ENCODE results near the gene FREM3. TPM values are rescaled to one million over a fixed set of nuclear protein-coding genes. Genes with fewer than 3 reads are reported as not detected.

The FREM3 gene
- polyA plus RNA-seq, 10 donors, result 0.09 to 0.44 (median 0.22) TPM

DNA sequence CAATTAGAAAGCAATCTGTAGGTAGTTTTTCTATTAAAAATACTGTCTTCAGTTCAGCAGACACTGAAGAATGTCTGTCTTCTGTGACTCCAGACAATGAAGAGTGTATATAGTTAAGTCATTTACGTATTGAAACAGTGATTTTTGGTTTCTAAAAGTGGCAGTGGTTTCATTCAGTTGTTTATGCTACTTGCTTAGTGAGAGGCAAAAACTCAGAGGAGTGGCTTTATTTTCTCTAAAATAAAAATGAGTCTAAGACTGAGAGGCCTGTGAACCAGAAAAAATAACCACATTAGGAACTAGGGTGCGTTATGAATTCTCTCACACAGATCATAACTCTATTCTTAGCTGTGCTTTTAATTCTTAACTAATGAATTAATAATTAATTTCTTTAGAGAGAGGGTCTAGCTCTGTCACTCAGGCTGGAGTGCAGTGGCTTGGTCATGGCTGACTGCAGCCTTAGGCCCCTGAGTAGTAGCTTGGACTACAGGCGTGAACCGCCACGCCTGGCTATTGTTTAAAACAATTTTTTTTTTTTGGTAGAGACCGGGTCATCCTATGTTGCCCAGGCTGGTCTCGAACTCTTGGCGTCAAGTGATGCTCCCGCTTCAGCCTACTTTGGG lies 31.4 kb downstream of the FREM3 start:
- DNase-seq, result no peak

DNA sequence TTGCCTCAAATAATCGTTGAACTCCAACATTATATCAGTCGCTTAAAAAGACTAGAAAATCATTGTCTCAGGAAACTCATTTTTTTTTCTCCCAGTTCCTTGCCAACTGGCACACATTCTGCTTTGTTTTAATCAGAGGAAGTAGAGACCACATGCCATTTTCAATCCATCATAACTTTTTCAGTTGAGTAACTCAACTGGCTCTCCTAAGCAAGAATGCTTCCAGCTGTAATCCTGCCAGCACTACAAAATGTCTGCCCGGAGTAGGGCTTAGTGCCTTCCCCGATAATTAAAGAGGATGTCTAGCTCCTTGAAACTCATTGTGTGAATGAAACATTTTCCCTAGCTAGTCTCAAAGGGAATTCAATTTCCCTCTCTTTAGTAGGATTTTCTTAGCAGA lies 33.0 kb downstream of the FREM3 start:
- DNase-seq, result peak; percentile 62 to 89 (median 84)

DNA sequence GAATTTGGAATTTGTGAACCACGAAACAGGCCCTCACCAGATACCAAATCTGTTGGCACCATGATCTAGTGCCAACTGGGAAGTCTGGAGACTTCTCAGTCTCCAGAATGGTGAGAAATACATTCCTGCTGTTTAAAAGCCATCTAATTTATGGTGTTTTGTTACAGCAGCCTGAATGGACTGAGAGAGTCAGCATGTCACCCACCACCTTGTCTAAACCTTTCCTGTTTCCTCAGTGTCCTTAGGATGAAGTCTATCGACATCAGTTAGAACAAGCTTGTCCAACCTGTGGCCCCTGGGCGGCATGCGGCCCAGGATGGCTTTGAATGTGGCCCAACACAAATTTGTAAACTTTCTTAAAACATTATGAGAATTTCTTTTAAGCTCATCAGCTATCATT lies 42.1 kb downstream of the FREM3 start:
- no peak for DNase-seq

DNA sequence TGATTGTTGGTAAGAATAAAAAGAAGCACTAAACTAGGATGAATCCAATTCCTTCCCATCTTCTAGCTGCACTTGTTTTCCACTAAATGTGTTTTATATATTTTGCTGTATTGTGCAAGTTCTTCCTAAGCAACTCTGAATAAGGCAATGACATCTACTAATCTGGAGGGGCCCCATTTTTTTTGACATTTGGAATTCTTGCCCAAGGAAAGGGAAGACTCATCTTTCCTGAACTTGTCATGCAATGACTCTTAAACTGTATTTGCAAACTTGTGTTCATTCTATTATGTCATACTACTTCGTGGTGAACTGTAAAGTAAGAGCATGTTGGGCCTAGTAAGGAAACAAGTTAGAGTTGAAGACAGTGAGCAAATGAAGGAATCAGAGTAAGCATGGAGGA lies 45.9 kb downstream of the FREM3 start:
- DNase-seq, result no peak

DNA sequence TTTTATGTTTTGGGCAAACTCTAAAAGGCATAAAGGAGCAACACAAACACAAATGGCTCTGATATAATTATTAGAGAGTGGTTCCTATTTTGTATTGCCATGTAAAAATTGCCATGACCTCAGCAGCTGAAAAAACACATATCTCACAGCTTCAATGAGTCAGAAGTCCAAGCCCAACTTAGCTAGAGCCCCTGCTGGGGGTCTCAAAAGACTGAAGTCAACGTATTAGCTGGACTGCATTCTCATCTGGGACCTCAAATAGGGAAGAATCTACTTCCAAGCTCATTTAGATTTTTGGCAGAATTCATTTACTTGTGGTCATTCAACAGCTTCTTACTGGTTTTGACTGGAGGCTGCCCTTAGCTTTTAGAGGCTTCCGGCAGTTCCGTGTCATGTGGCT lies 47.4 kb downstream of the FREM3 start:
- DNase-seq, result no peak

DNA sequence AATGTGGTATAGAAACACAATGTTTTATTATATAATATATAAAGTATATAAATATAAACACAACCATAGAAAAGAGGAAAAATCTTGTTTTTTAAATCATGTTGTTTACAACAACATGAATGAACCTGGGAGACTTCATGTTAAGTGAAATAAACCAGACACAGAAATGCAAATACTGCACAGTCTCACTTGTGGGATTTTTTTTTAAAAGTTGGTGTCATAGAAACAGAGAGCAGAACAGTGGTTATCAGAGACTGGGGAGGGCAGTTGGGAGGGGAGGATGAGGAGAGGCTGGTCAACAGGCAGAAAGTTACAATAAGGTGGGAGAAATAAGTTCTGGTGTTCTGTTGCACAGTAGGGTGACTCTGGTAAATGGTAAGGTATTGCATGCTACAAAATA lies 57.1 kb downstream of the FREM3 start:
- DNase-seq, result no peak

DNA sequence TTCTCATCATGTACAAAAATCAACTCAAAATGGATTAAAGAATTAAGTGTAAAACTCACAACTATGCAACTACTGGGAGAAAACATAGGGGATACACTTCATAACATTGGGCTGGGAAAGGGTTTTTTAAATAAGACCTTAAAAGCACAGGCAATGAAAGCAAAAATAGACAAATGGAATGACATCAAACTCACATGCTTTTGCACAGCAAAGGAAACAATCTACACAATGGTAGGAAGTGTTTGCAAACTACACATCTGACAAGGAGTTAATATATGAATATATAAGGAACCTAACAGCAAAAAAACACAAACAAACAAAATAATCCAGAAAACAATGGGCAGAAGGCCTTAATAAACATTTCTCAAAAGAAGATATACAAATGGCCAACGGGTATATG lies 57.9 kb downstream of the FREM3 start:
- no peak for DNase-seq

DNA sequence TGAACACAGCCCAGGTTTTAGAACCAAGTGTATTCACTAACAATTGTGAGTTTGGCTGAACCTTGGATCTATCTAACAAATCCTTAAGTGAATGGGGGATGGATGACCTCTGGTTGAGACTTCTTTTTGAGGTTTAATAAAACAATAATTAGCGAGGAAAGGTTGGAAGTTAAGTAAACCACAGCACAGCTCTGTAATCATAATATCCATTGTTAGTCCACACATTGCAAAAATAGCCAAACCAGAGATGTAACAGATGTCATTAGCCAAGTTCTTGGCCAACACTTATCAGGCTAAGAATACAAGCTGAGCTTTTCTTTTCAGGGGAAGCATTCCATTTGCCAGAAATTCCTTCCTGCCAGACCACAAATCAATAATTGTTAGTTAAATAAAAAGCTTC lies 59.1 kb downstream of the FREM3 start:
- peak in 1 of 3 donors; percentile 28 for DNase-seq

DNA sequence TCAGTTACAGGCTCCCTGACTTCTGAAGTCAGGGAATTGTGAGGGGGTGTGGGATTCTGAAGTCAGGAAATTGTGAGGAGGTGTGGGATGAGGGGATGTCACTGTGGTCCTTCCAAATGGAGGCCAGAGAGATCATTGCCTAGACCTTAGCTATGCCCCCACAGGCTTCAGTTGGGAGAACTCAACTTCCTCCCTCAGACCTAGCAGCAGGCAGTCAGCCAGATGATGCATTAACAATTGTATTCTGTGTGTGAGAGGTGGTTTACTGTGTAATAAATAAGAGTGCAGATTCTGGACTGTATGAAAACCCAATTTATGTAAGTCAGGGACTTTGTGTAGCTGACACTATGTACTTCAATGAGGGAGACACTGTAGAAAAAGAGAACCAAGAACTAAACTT lies 65.7 kb downstream of the FREM3 start:
- peak in 1 of 3 donors; percentile 24 for DNase-seq

DNA sequence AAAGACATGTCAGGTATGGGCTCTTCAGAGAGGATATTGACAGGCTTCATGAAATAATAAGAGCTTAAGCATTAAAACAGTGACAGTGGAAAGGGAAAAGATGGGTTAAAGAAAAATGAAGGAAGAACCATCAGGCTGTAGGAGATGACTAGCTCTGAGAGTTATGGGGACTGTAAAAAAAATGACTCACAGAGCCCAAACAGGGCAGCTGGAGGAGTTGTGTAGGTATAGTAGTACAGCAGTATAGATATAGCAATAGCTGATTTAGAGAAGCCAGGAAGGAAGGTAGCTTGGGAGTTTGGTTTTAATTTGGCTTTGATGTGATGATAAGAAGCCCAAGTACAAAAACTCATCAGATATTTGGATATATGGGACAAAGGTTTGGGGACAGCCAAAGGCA lies 66.6 kb downstream of the FREM3 start:
- DNase-seq, result no peak

DNA sequence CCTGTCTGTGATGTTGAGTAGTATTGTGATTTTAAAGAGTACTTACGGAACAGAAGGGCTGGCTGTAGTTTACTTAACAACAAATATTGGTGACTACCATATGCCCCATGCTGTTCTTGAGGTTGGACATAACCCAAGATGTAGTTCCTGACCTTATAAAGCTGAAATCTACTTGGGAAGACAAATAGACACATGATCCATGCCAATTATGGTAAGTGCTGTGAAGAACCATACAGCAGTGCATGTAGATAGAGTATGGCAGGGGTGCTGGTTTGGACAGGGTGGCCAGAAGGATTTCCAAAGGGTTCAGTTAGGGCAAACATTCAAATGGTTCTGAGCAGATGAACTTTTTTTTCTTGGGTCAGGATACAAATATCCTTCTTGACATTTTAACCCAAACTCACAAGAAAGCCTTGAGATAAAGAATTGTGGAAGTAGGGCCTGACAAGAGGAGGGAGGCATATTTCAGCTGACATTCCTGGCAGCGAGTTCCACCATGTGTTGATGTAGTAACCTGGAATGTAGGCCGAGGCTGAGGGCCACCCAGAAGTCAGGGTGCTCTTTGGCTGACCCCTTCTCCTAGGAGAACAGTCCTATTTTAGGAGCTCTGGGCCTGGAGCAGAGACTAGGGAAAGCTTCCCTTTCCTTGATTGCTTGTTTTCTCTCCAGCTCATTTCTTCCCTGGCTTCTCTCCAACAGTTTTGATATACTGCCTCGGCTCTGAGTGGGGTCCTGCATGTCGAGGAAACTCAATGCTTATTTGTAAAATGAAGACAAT lies 74.2 kb downstream of the FREM3 start:
- peak; percentile 91 to 95 (median 92) for DNase-seq

DNA sequence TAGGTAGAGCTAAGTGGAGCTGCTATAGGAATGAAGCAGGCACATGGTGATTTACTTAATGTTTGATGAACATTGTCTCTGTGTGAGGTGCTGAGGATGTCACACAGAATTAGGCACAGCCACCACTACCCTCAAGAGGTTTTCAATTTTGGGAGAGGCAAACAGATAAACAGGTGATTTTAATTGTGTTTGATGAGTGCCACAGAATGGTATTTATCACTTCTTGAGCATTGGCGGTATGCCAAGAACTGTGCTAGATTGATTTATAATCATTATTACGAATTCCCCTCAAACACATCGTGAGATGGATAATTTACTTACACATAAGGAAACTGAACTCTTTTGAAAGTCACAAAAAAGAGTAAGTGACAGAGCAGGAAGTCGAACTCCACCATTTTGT lies 74.8 kb downstream of the FREM3 start:
- DNase-seq, result no peak

DNA sequence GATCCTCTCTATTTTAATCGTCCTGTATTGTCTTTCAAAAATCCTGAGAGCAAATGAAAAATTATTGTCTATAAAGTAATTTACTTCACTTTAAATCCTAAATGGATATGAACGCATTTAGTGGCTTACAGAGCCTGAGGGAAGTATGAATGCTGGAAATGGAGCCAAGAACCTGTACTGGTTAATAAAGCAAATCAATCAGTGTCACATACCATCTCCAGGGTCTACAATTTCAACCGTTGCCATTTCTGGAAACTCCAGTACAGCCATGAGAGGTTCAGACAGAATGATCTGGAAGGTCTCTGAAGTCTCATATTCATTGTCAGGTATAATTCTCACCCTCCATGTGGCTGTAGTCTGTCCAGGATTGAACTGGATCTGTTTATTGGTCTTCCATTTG lies 76.6 kb downstream of the FREM3 start:
- DNase-seq, result peak in 2 of 3 donors; percentile 17 to 47

DNA sequence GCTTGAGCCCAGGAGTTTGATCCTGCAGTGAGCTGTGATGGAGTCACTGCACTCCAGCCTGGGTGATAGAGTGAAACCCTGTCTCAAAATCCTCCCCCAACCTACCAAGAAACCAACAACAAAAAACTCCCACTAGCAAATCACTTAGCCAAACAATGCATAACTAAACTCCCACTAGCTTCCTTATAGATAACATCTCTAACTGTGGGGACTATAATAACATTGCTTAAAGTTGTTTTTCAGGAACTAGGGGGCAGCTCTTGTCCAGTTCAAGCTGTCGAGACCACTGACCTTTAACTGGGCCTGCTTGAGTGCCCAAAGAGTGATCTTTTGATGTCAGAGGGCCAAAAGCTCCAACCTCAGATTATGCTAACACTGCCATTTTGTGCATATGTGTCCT lies 81.7 kb downstream of the FREM3 start:
- DNase-seq, result no peak

DNA sequence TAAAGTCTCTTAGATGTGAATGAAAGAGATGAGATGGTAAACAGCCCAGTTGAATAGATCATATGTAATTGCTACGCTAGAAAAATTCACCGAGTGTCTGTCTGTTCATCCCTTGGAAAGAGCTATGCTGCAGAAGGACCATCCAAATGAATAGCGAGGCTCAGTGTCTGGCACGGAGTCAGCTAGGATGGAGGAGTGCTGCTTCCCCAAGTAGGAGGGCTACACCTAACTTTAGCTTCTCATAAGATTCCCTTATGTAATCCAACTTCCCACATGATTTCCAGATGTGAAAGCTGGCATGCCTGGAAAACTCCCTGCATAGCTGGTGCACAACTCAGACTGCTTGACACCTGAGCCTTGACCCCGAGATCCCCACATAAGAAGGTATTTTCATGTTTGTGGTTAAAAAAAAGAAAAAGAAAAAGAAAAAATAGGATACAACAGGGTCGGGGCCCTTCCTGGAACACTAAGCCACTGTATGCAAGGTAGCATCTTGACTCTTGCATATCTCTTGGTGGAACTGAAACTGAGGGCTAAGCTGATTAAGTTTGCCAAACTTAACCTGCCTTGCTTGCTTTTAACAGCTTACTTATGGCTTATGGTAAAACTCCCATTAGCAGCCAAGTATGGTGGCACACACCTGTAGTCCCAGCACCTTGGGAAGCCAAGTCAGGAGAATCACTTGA lies 82.3 kb downstream of the FREM3 start:
- DNase-seq, result no peak

DNA sequence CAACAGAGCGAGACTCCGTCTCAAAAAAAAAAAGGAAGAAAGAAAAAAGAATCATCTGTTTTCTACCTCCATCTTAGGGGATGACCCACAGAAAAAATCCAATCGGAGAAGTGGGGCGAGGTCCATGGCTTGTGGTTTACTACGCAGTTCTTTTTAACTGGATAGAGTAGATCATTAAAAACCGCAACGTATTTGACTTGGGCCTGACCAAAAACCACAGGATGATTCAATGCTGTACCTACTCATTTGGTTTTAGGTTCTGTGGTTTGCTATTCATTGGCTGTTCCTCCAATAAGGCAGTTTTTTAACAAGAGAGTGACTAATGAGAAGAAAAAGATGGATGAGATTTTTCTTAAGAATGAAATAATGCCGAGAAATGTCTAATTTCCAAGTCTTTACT lies 83.7 kb downstream of the FREM3 start:
- DNase-seq, result no peak

DNA sequence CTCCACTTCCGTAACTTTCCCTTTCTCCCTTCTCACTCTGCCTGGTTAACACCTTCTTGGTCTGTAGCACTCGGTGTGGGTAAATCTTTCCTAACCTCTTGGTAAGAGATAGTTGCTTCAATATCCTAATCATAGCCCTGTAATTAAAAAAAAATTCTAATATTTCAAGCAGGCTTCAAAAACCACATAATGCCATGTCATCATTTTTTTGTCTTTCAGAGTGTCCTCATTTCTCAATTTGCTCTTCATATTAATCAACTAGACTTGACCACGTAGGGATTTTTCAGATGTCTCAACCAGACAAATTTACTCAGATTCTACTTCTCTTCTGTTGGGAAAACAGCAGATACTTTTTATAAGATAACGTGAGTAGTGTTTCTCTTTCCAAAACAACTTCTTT lies 91.0 kb downstream of the FREM3 start:
- no peak for DNase-seq

DNA sequence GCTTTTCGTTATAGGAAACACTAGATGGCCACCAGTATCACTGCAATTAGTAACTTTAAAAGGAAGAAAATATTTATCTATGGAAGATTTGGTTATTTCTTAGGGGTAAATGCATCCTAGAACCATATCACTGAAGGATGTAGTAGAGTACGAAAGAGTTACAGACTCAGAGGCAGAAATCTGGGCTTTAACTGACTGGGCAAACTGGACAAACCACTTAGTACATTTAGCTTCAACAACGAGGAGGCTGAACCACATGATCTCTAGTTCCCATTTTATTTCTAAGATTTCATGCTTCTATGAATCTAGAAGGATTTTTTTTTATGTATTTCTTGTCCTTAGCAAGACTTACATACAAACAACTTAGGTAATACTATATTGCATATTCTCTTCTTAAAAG lies 94.0 kb downstream of the FREM3 start:
- no peak for DNase-seq

DNA sequence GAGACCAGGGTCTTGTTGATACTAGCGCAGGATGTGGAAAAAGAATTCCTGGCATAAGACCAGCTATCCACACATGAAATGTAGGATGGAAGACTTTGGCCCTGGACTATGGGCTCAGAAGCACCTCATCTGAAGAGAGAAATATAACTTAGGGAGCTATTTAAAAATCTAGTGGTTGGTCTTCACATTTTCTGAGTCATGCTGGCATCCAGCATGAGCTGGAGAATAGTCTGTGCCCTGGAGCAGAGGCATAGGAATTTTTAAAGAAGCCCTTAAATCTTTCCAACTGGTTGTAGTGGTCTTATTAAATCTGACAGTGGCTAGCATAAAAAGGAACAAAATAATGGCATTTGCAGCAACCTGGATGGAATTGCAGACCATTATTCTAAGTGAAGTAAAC lies 100.6 kb downstream of the FREM3 start:
- no peak for DNase-seq

DNA sequence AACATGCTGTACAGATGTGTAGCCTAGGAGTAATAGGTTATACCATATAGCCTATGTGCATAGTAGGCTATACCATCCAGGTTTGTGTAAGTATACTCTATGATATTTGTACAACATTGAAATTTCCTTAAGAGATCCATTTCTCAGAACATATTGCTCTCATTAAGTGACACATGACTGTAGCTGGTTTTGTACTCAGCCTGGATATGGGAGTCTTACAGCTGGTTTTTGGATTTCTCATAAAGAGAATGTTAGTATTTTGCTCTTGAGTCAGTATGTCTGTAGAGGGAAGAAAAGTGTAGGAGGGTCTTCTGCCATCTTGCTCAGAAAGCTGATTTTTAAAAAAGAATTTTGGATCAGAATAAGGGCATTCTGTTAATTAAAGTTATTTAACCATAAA lies 101.7 kb downstream of the FREM3 start:
- DNase-seq, result no peak

DNA sequence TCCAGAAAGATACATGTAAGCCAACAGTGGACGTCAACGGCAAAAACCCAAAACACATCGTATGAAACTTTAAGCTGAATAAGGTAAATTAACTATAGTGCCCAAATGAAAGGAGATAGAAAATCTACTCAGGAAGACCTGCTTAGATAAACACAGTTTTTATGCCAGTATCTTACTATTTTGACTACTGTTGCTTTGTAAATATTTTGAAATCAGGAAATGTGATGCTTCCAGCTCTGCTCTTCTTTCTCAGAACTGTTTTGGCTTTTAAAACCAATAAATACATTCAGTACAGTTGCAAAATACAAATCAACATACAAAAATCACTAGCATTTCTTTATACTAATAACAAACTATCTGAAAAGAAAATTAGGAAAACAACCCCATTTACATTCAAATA lies 103.2 kb downstream of the FREM3 start:
- DNase-seq, result peak in 2 of 3 donors; percentile 10 to 34

DNA sequence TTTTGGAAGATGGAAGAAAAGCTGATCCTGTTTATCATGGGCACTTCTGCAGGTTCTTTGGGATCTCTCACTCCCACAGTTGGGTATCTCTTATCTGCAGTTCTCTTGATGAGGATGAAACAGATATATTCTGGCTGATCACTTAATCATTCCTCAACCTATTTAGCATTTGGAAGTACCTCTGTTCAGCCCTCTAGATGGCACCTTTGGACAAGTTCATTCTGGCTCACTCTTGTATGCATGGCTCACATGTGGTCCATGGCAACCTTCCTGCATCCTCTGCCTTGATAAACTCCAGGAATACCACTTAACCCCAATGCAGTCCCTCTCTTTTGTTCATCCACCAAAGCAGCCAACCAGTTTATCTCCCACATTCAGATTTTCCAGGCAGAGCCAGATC lies 112.8 kb downstream of the FREM3 start:
- DNase-seq, result no peak

DNA sequence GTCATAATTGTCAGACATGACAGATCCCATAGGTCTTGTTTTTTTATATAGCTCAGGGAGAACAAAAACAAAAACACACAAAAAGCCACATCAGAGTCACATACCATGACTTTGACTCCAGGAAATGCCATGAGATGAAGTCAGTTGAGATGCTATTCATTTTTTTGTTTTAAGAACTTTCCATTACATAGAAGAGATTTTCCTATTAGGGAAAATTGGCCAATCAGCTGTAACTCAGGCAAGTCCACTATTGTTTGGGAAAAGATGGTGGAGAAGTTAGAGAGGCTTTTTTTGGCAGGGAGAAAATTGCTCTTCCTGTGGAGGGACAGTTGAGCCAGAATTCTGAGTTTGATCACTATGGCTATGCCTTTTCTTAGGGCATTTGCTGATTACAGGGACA lies 114.4 kb downstream of the FREM3 start:
- peak in 1 of 3 donors; percentile 9 for DNase-seq

Measured in muscle of back (tissue), 11 donors.